Measurements from ENCODE around the gene PAQR7. TPM values are rescaled to one million over a fixed set of nuclear protein-coding genes. Genes with fewer than 3 reads are reported as not detected.

PAQR7 gene
- total RNA-seq, 1 experiment from 2014 or later: 13.6 TPM

- Mint-ChIP-seq H3K4me1 (ENCODE audit: low read depth, unreplicated experiment) (no peaks in the 10 kb centered on the region), H3K27me3 (ENCODE audit: unreplicated experiment) (peaks cover 12% of the 10 kb centered on the region), H3K36me3 (ENCODE audit: insufficient read depth, unreplicated experiment) (peaks cover 11% of the 10 kb centered on the region), H3K9me3 (ENCODE audit: low read depth, unreplicated experiment) (no peaks in the 10 kb centered on the region), H3K27ac (ENCODE audit: unreplicated experiment) (no peak overlapping the region), H3K4me3 (ENCODE audit: low read depth, unreplicated experiment) (no peak overlapping the region)
- intact Hi-C loops (cut with micrococcal nuclease; ENCODE audit: unreplicated experiment): no loop called here
- no TSS peak for BruUV-seq (replicated peaks)
- CTCF ChIA-PET: interaction anchor here (0.6 kb wide), 1 partner anchor 164 kb away, joined by 3 read pairs; no protein-coding TSS in a partner anchor
- no peak for DNase-seq
- no peak for TF ChIP-seq CTCF (IDR thresholded peaks at IDR 0.05; ENCODE audit: unreplicated experiment)
Observed at GRCh38 chr1:25918615-25919014, 43.1 kb upstream of the PAQR7 start.

- H3K4me3 Mint-ChIP-seq (ENCODE audit: low read depth, unreplicated experiment): no peak overlapping the region
- BruUV-seq (replicated peaks): no TSS peak
- no peak overlapping the region for H3K27ac Mint-ChIP-seq (ENCODE audit: unreplicated experiment)
Observed at GRCh38 chr1:25917996-25918395, 42.5 kb upstream of the PAQR7 start.

GRCh38 chr1:25916460-25916859 is 41.0 kb upstream of the PAQR7 start:
- no peaks in the 10 kb centered on the region for H3K9me3 Mint-ChIP-seq (ENCODE audit: low read depth, unreplicated experiment)
- H3K27me3 Mint-ChIP-seq (ENCODE audit: unreplicated experiment): peaks cover 7% of the 10 kb centered on the region
- DNase-seq: no peak
- no peaks in the 10 kb centered on the region for H3K4me1 Mint-ChIP-seq (ENCODE audit: low read depth, unreplicated experiment)
- BruUV-seq (replicated peaks): no TSS peak
- intact Hi-C loops (cut with micrococcal nuclease; ENCODE audit: unreplicated experiment): no loop called here
- CTCF ChIA-PET: no interaction called here
- no peak overlapping the region for H3K27ac Mint-ChIP-seq (ENCODE audit: unreplicated experiment)
- TF ChIP-seq CTCF (IDR thresholded peaks at IDR 0.05; ENCODE audit: unreplicated experiment): no peak
- H3K36me3 Mint-ChIP-seq (ENCODE audit: insufficient read depth, unreplicated experiment): peaks cover 5% of the 10 kb centered on the region
- H3K4me3 Mint-ChIP-seq (ENCODE audit: low read depth, unreplicated experiment): no peak overlapping the region

More at GRCh38 chr1:25917996-25918395, 42.5 kb upstream of the PAQR7 start:
- Mint-ChIP-seq H3K36me3 (ENCODE audit: insufficient read depth, unreplicated experiment) (peaks cover 5% of the 10 kb centered on the region), H3K27me3 (ENCODE audit: unreplicated experiment) (peaks cover 7% of the 10 kb centered on the region), H3K4me1 (ENCODE audit: low read depth, unreplicated experiment) (no peaks in the 10 kb centered on the region), H3K9me3 (ENCODE audit: low read depth, unreplicated experiment) (no peaks in the 10 kb centered on the region)
- TF ChIP-seq CTCF (IDR thresholded peaks at IDR 0.05; ENCODE audit: unreplicated experiment): no peak
- DNase-seq: no peak
- CTCF ChIA-PET: no interaction called here
- intact Hi-C loops (cut with micrococcal nuclease; ENCODE audit: unreplicated experiment): no loop called here

GRCh38 chr1:25914074-25914995 is 38.8 kb upstream of the PAQR7 start:
- peaks cover 7% of the 10 kb centered on the region for H3K27me3 Mint-ChIP-seq (ENCODE audit: unreplicated experiment)
- CTCF ChIA-PET: no interaction called here
- BruUV-seq (replicated peaks): no TSS peak
- no peak overlapping the region for H3K4me3 Mint-ChIP-seq (ENCODE audit: low read depth, unreplicated experiment)
- TF ChIP-seq CTCF (IDR thresholded peaks at IDR 0.05; ENCODE audit: unreplicated experiment): no peak
- H3K36me3 Mint-ChIP-seq (ENCODE audit: insufficient read depth, unreplicated experiment): peaks cover 5% of the 10 kb centered on the region
- H3K9me3 Mint-ChIP-seq (ENCODE audit: low read depth, unreplicated experiment): no peaks in the 10 kb centered on the region
- no peak overlapping the region for H3K27ac Mint-ChIP-seq (ENCODE audit: unreplicated experiment)
- no peaks in the 10 kb centered on the region for H3K4me1 Mint-ChIP-seq (ENCODE audit: low read depth, unreplicated experiment)
- no peak for DNase-seq
- intact Hi-C loops (cut with micrococcal nuclease; ENCODE audit: unreplicated experiment): no loop called here

All from Calu3 (cell line).